ENCODE data around the gene MYRIP.

- TF ChIP-seq POLR2A (IDR thresholded peaks at IDR 0.05) (no peak), CTCF (IDR thresholded peaks at IDR 0.05) (no peak), POLR2AphosphoS5 (IDR thresholded peaks at IDR 0.05) (no peak), EP300 (IDR thresholded peaks at IDR 0.05) (no peak)
Observed at GRCh38 chr3:40148827-40149226, 339.4 kb downstream of the MYRIP start.

All from suprapubic skin (tissue), 4 donors.